ENCODE measurements around the gene CCDC60. TPM values are rescaled to one million over a fixed set of nuclear protein-coding genes. Genes with fewer than 3 reads are reported as not detected.
A peak's percentile ranks its signal among the peaks of the same experiment; 100 is the strongest.

The CCDC60 gene, protein sequence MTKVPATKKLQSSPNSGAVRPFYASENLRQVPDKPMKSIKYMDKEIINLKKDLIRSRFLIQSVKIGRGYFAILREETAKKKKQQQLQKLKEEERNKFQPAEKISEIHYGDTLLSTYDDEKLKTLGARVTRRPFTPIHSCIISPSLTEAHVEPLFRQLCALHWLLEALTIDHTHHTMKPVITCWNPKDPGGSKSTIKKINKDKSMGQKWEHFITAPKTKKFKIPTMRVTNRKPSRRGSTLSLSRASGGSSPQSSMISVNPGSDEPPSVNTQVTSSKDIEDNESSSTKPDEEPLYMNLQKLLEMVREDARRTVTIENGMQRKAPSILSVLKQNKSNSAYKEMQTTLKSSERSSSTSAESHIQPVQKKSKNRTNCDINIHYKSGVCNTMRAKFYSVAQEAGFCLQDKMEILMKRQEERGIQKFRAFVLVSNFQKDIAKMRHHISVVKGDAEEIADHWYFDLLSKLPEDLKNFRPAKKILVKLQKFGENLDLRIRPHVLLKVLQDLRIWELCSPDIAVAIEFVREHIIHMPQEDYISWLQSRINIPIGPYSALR
- total RNA-seq = not detected
- not detected for polyA plus RNA-seq

DNA sequence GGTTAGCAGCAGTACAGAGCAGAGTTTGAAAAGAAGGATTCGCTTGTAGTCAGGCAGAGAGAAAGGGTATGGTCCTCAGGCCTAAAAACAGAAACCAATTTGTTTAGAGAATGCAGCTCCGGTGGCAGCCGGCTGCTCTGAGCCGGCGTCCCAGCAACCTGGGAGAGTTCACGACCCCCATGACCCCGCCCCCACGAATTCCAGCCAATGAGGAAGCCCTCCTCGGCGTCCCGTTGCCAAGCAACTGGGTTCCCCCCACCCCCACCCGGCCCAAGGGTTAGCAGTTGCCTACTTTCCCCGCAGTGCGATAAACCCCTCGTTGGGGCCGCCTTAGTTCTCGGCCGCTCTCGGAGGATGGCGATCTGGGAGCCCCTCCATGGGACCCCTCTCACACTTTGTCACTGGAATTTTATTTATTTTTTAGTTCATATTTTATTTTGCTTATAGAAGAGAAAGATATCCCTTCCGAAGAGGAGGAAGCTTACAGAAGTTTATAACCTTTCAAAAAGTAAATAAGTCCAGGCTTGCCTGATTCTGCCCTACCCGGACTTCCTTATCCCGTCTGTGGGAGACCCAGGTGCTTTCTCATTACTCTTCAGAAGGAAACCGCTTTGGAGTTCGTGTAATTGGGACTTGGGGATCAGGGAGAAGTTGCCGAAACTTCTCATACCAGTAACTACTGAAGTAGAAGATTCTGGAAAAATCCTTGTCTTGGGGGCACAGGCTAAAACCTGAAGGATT lies at the start of gene CCDC60:
TSS of gene CCDC60 (plus strand) at position 300 of the 741 bp plus-strand sequence. CDS start 448 bp downstream, outside the sequence.
- no peaks in the 10 kb centered on the region for H3K36me3 ChIP-seq
- no peak within 1 kb of the TSS for H3K4me3 ChIP-seq
- WGBS, 2 donors = 14 to 15% methylated on average over 26 of the region's 26 CpGs
- DNase-seq = peak in 5 of 6 donors; percentile 6 to 52 (median 26)
- H3K9me3 ChIP-seq = no peaks in the 10 kb centered on the region
- H3K4me1 ChIP-seq = no peaks in the 10 kb centered on the region
- no peak within 1 kb of the TSS for H3K27ac ChIP-seq
- peak in 3 of 4 donors; percentile 26 to 69 (median 53) for ATAC-seq
- no peak for FAIRE-seq
- intact Hi-C loops (cut with DNase I) = no loop called here
- no peaks in the 10 kb centered on the region for H3K27me3 ChIP-seq
- TF ChIP-seq, protein P1, sequence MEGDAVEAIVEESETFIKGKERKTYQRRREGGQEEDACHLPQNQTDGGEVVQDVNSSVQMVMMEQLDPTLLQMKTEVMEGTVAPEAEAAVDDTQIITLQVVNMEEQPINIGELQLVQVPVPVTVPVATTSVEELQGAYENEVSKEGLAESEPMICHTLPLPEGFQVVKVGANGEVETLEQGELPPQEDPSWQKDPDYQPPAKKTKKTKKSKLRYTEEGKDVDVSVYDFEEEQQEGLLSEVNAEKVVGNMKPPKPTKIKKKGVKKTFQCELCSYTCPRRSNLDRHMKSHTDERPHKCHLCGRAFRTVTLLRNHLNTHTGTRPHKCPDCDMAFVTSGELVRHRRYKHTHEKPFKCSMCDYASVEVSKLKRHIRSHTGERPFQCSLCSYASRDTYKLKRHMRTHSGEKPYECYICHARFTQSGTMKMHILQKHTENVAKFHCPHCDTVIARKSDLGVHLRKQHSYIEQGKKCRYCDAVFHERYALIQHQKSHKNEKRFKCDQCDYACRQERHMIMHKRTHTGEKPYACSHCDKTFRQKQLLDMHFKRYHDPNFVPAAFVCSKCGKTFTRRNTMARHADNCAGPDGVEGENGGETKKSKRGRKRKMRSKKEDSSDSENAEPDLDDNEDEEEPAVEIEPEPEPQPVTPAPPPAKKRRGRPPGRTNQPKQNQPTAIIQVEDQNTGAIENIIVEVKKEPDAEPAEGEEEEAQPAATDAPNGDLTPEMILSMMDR (IDR thresholded peaks at IDR 0.05) = no peak

DNA sequence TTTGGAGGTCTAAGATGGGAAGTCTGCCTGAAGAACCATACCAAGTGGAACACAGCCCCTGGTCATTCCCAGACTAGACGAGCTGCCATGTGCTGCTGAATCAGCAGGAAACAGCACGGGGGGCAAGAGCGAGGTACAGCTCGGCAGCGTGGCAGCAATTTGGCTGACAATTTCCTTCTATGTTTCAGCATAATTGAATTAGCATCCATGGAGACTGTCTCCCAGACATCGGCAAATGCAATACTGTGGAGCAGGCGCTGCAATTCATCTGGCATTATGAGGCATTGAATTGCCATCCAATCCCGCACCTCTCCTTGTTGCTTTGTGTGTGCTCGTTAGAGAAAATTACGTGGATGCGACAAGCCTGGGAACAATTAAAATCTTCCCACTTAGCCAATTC lies 46.0 kb upstream of the CCDC60 start:
- no peak for ATAC-seq
- intact Hi-C loops (cut with DNase I) = no loop called here

DNA sequence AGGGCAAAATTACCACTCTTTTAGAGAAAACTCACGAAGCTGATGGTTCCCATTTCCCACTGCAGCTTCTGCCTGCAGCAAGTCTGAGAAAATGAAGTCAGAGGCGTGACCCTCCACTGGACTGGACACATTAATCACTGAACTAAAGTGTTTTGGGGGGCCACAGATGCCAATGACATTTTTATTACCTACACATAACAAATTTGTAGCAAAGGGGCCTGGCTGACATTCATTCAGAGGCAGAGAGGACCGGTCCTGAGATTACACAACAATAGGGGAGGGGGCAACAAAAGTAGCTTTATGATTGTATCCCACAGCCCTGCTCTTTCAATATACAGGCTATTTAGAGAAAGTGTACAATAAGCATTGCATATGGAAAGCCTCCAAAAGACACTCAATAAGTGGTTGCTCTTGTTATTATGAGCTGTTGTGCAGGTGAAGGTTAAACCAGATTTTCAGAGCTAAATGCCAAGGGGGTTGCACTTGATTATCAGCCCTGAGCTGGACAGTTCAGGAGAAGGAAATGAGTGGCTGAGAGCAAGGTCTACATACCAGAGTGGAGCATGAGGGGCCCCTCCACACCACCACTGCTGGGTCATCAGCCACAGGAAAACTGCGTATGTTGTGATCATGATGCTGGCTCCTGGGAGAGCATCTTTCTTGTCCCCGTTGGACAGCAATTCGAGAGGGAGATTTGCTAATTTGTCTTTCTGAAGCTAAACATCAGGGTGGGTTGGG lies 41.5 kb upstream of the CCDC60 start:
- Histone ChIP-seq H3K27ac (no peak overlapping the region), H3K27me3 (no peaks in the 10 kb centered on the region), H3K9me3 (no peaks in the 10 kb centered on the region), H3K4me1 (no peaks in the 10 kb centered on the region), H3K4me3 (no peak overlapping the region), H3K36me3 (no peaks in the 10 kb centered on the region)
- intact Hi-C loops (cut with DNase I) = no loop called here
- TF ChIP-seq, protein P1 (IDR thresholded peaks at IDR 0.05) = no peak
- DNase-seq (no peak), FAIRE-seq (no peak), ATAC-seq (no peak)
- 37 to 38% methylated on average over 6 of the region's 6 CpGs for WGBS, 2 donors

More for the DNA sequence above, 46.0 kb upstream of the CCDC60 start:
- no peak for DNase-seq
- no peaks in the 10 kb centered on the region for H3K9me3 ChIP-seq
- H3K36me3 ChIP-seq = no peaks in the 10 kb centered on the region
- no peak for FAIRE-seq
- 62 to 68% methylated on average over 11 of the region's 11 CpGs for WGBS, 2 donors
- H3K27me3 ChIP-seq = no peaks in the 10 kb centered on the region
- no peak overlapping the region for H3K27ac ChIP-seq
- no peak overlapping the region for H3K4me3 ChIP-seq
- TF ChIP-seq, protein P1 (IDR thresholded peaks at IDR 0.05) = no peak
- H3K4me1 ChIP-seq = no peaks in the 10 kb centered on the region

DNA sequence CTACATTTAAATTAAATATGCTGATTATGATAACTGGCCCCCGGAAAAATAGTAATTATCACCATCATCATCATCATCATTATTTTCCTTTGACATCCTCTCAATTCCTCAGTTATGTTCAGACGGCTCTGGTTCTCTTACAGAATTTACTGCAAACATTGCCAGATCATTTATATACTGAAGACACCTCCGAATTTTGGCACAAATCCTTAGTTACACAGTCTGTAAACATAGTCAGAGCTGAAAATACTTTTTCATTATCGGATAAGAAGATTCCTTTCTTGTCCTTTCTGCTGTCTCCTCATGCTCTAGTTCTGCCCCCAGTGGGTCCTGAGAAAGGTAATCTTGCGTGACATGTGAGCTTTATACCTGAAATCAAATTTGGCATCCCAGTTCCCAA lies 40.3 kb upstream of the CCDC60 start:
- ATAC-seq = no peak
- H3K27ac ChIP-seq = no peak overlapping the region

More for the DNA sequence above, 40.3 kb upstream of the CCDC60 start:
- intact Hi-C loops (cut with DNase I) = no loop called here
- H3K27me3 ChIP-seq = no peaks in the 10 kb centered on the region
- TF ChIP-seq, protein P1 (IDR thresholded peaks at IDR 0.05) = no peak
- no peaks in the 10 kb centered on the region for H3K4me1 ChIP-seq
- no peaks in the 10 kb centered on the region for H3K36me3 ChIP-seq
- no peak overlapping the region for H3K4me3 ChIP-seq
- FAIRE-seq (no peak), DNase-seq (no peak)
- WGBS, 2 donors = 31 to 32% methylated on average over 5 of the region's 5 CpGs
- no peaks in the 10 kb centered on the region for H3K9me3 ChIP-seq
